CD4-positive, alpha-beta T cell (primary cell): ENCODE measurements around the gene KRT20. TPM values are rescaled to one million over a fixed set of nuclear protein-coding genes. Genes with fewer than 3 reads are reported as not detected.
A peak's percentile ranks its signal among the peaks of the same experiment; 100 is the strongest.

Experiments
- ATAC-seq: fragments of 200-7000 bp; cut with Tn5 transposase; one replicate; pipeline ENCODE4 v1.10.0; 2022; ENCODE audit warnings: mild to moderate bottlenecking; ENCODE audit not compliant: poor library complexity
- CTCF ChIA-PET: fragments of 350-600 bp; sonication (Branson Sonifier 250); formaldehyde crosslinking; loops from one replicate; lab custom pipeline; 2021; ENCODE audit warnings: antibody characterized with exemption, inconsistent platforms; lab: Charles Lee
- POLR2A ChIA-PET: fragments of 350-600 bp; sonication (Branson Sonifier 250); formaldehyde crosslinking; loops from one replicate; lab custom pipeline; 2021; ENCODE audit warnings: antibody characterized with exemption, inconsistent platforms; lab: Charles Lee
- DNase-seq, 14 experiments: peaks; one replicate each; pipeline ENCODE4 v3.0.0-alpha.2; 2013 to 2020; ENCODE audit warnings: mixed read lengths in 2 of 14
- H3K27ac ChIP-seq, 2 donors: one replicate each; pipeline versions ENCODE4 v1.5.1 to v1.7.0; 2013; ENCODE audit warnings: low read length in 2 of 2, low read depth in 1 of 2, mild to moderate bottlenecking in 1 of 2
- H3K27me3 ChIP-seq, 2 experiments: 1 replicate in 1 of 2; 2 replicates in 1 of 2; pipeline versions ENCODE4 v1.6.1 to v1.7.0; 2013; ENCODE audit warnings: low read length in 2 of 2, control low read depth in 1 of 2, mild to moderate bottlenecking in 1 of 2, moderate library complexity in 1 of 2; ENCODE audit not compliant: insufficient read depth in 2 of 2, control insufficient read depth in 1 of 2
- H3K36me3 ChIP-seq: one replicate; pipeline ENCODE4 v1.6.1; 2013; ENCODE audit warnings: low read length, control low read depth; ENCODE audit not compliant: insufficient read depth
- H3K4me1 ChIP-seq: one replicate; pipeline ENCODE4 v1.6.1; 2013; ENCODE audit warnings: low read length, control low read depth; ENCODE audit not compliant: insufficient read depth
- H3K4me3 ChIP-seq: one replicate; pipeline ENCODE4 v1.5.1; 2013; ENCODE audit warnings: mild to moderate bottlenecking, low read length, moderate library complexity
- H3K9me3 ChIP-seq, 2 experiments: 1 replicate in 1 of 2; 2 replicates in 1 of 2; pipeline versions ENCODE4 v1.6.1 to v1.7.0; 2013; ENCODE audit warnings: low read length in 2 of 2, mild to moderate bottlenecking in 2 of 2, control low read depth in 1 of 2, moderate library complexity in 1 of 2; ENCODE audit not compliant: control insufficient read depth in 1 of 2, insufficient read depth in 1 of 2
- H3K27ac Mint-ChIP-seq: one replicate; pipeline ENCODE4 v1.8.0; 2020; ENCODE audit warnings: mixed read lengths
- H3K27me3 Mint-ChIP-seq: one replicate; pipeline ENCODE4 v1.8.0; 2021; ENCODE audit warnings: mixed read lengths
- H3K36me3 Mint-ChIP-seq: one replicate; pipeline ENCODE4 v1.8.0; 2021; ENCODE audit warnings: low read depth, mixed read lengths
- H3K4me1 Mint-ChIP-seq: one replicate; pipeline ENCODE4 v1.8.0; 2021; ENCODE audit warnings: low read depth, mixed read lengths
- H3K4me3 Mint-ChIP-seq: one replicate; pipeline ENCODE4 v1.8.0; 2020; ENCODE audit warnings: mild to moderate bottlenecking, mixed read lengths
- H3K9me3 Mint-ChIP-seq: one replicate; pipeline ENCODE4 v1.8.0; 2020; ENCODE audit warnings: mixed read lengths
- intact Hi-C, 2 experiments: fragments of 100-400 bp; cut with DNase I in 1 of 2; cut with micrococcal nuclease in 1 of 2; formaldehyde crosslinking; loops; one replicate each; pipeline versions ENCODE4 v1.15.1 to v1.9.0; 2023 to 2025; cut with DNase I, micrococcal nuclease
- total RNA-seq, 174 experiments: library from RNA in 2 of 174; stranded (reverse) in 2 of 174; gene quantifications; one replicate each; pipeline ENCODE4 v1.2.3 and lab custom pipeline; 2021 to 2026
- TF ChIP-seq, protein P1 (sequence below): fragments of 200-600 bp; IDR thresholded peaks from one replicate; pipeline ENCODE4 v1.8.0; 2022; ENCODE audit warnings: antibody characterized with exemption, mild to moderate bottlenecking

Gene KRT20
- total RNA-seq, 2 experiments from 2014 or later: not detected

DNA sequence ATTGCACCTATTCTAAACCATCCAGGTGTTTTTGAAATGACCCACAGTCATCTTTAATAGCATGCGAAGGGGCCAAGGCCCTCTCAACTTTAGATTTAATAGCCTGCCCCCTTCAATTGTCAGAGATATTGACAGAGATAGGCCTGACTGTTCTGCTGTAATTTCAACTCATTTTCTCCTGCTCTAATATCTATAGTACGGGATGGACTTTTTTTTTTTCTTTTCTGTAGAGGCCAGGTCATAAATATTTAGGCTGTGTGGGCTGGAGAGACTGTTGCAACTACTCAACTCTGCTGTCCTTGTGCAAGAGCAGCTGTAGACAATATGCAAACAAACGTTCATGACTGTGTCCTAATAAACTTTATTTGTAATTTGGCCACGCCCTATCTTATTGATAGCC is 24.7 kb upstream of the KRT20 start:
- no peak overlapping the region for H3K27ac ChIP-seq
- H3K27me3 ChIP-seq: peaks cover 2 to 25% of the 10 kb centered on the region in 2 experiments
- no peaks in the 10 kb centered on the region for H3K36me3 Mint-ChIP-seq
- no peaks in the 10 kb centered on the region for H3K4me1 ChIP-seq
- no peak overlapping the region for H3K27ac Mint-ChIP-seq
- no peaks in the 10 kb centered on the region for H3K9me3 Mint-ChIP-seq
- TF ChIP-seq, protein P1, sequence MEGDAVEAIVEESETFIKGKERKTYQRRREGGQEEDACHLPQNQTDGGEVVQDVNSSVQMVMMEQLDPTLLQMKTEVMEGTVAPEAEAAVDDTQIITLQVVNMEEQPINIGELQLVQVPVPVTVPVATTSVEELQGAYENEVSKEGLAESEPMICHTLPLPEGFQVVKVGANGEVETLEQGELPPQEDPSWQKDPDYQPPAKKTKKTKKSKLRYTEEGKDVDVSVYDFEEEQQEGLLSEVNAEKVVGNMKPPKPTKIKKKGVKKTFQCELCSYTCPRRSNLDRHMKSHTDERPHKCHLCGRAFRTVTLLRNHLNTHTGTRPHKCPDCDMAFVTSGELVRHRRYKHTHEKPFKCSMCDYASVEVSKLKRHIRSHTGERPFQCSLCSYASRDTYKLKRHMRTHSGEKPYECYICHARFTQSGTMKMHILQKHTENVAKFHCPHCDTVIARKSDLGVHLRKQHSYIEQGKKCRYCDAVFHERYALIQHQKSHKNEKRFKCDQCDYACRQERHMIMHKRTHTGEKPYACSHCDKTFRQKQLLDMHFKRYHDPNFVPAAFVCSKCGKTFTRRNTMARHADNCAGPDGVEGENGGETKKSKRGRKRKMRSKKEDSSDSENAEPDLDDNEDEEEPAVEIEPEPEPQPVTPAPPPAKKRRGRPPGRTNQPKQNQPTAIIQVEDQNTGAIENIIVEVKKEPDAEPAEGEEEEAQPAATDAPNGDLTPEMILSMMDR: no peak
- ATAC-seq (no peak), DNase-seq (no peak)
- H3K4me1 Mint-ChIP-seq: no peaks in the 10 kb centered on the region
- no peak overlapping the region for H3K4me3 ChIP-seq
- peaks cover 55% of the 10 kb centered on the region for H3K27me3 Mint-ChIP-seq
- CTCF ChIA-PET: interaction anchor here (0.7 to 4.7 kb wide), 5 partner anchors 639 to 756 kb away, joined by 4 to 34 read pairs (median 9); no protein-coding TSS in a partner anchor
- no peaks in the 10 kb centered on the region for H3K36me3 ChIP-seq
- POLR2A ChIA-PET: no interaction called here
- intact Hi-C loops: loop anchor here (1.0 to 5.0 kb wide), 10 partner anchors 107 to 758 kb away; partner anchors contain the start of gene KRTAP16-1 (in 1 of the 2)
- no peak overlapping the region for H3K4me3 Mint-ChIP-seq
- H3K9me3 ChIP-seq: no peaks in the 10 kb centered on the region

DNA sequence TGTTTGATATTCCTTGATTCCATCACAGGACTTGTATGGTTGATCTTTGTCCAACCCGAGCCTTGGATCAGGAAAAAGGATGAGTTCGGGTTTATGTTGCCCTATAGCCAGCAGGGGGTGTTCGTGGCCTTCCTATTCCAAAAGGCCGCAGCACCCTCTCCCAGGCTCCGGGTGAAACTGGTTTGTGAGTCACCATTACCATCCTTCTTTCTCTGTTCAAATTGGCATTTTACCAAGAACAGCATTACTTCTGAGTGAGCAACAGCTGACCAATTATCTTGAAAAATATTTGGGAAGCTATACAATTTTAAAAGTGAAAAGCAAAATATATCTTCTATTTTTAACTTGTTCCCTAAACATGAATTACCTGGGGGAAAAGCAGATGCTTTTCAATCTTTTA is 24.3 kb upstream of the KRT20 start:
- Mint-ChIP-seq H3K9me3 (no peaks in the 10 kb centered on the region), H3K4me1 (no peaks in the 10 kb centered on the region), H3K27me3 (peaks cover 59% of the 10 kb centered on the region), H3K4me3 (no peak overlapping the region), H3K27ac (no peak overlapping the region), H3K36me3 (no peaks in the 10 kb centered on the region)
- TF ChIP-seq, protein P1: peak; percentile 82
- Histone ChIP-seq H3K4me1 (no peaks in the 10 kb centered on the region), H3K9me3 (no peaks in the 10 kb centered on the region), H3K36me3 (no peaks in the 10 kb centered on the region), H3K4me3 (no peak overlapping the region), H3K27me3 (peaks cover 2 to 25% of the 10 kb centered on the region in 2 experiments), H3K27ac (no peak overlapping the region)
- intact Hi-C loops: loop anchor here (1.0 to 5.0 kb wide), 9 partner anchors 398 to 758 kb away; partner anchors contain the start of gene KRTAP16-1 (in 1 of the 2)
- DNase-seq (peak; percentile 38 to 85 (median 58)), ATAC-seq (peak; percentile 91)
- ChIA-PET CTCF (interaction anchor here (1.0 to 4.7 kb wide), 4 partner anchors 640 to 756 kb away, joined by 5 to 34 read pairs (median 14); no protein-coding TSS in a partner anchor), POLR2A (no interaction called here)

DNA sequence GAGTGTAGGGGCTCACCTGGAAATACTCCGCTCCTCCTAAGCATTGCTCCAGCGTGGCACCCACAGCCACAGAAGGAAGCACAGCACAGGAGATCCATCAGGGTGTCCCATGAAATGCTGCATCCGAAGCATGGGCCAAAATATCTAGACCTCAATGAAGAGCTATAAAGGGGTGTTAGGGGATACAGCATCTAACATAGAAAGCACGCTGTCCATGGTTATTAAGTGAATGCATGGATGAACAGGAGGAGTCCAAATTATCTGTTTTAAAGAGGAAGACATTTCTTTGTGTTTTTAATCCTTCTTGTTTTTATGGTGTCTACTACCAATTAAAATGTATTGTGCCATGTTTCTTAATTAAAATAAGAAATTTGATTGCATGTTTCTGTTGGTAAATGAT is 21.6 kb upstream of the KRT20 start:
- ChIA-PET CTCF (interaction anchor here (1.0 to 4.7 kb wide), 2 partner anchors 642 to 756 kb away, joined by 3 to 20 read pairs; no protein-coding TSS in a partner anchor), POLR2A (no interaction called here)
- H3K4me3 ChIP-seq: no peak overlapping the region
- intact Hi-C loops: loop anchor here in 1 of 2 experiments (5.0 kb wide), 1 partner anchor 401 kb away; the partner anchor contains the start of gene KRTAP16-1
- no peaks in the 10 kb centered on the region for H3K36me3 ChIP-seq
- no peaks in the 10 kb centered on the region for H3K4me1 Mint-ChIP-seq
- no peak overlapping the region for H3K4me3 Mint-ChIP-seq
- H3K27me3 Mint-ChIP-seq: peaks cover 62% of the 10 kb centered on the region
- no peak overlapping the region for H3K27ac Mint-ChIP-seq
- no peak overlapping the region for H3K27ac ChIP-seq
- DNase-seq (no peak), ATAC-seq (no peak)
- H3K36me3 Mint-ChIP-seq: no peaks in the 10 kb centered on the region
- H3K27me3 ChIP-seq: peaks cover 2 to 25% of the 10 kb centered on the region in 2 experiments
- no peaks in the 10 kb centered on the region for H3K4me1 ChIP-seq
- H3K9me3 Mint-ChIP-seq: no peaks in the 10 kb centered on the region
- TF ChIP-seq, protein P1: no peak
- no peaks in the 10 kb centered on the region for H3K9me3 ChIP-seq
